HepG2 (cell line): ENCODE results near the gene RNF114. TPM values are rescaled to one million over a fixed set of nuclear protein-coding genes. Genes with fewer than 3 reads are reported as not detected.

Source experiments
- E2F2 ChIP-seq: sonication (generic); formaldehyde crosslinking; IDR thresholded peaks from 2 replicates; pipeline ENCODE4 v1.4.0; 2020; ENCODE audit warnings: missing genetic modification reagents, borderline replicate concordance
- GLI4 ChIP-seq: sonication (generic); formaldehyde crosslinking; IDR thresholded peaks from 2 replicates; pipeline ENCODE4 v1.5.1; 2020; ENCODE audit warnings: missing genetic modification reagents, mild to moderate bottlenecking, moderate library complexity, borderline replicate concordance
- KDM4B ChIP-seq: sonication (generic); formaldehyde crosslinking; IDR thresholded peaks from 2 replicates; pipeline ENCODE4 v1.4.0; 2020; ENCODE audit warnings: missing genetic modification reagents
- PRPF4 ChIP-seq: fragments of 200-400 bp; formaldehyde crosslinking; IDR thresholded peaks from 2 replicates; pipeline ENCODE4 v1.6.1; 2016; ENCODE audit warnings: low read length, low read depth; ENCODE audit not compliant: poor library complexity, severe bottlenecking
- RXRB ChIP-seq: IDR thresholded peaks from 2 replicates; pipeline ENCODE4 v1.6.1; 2016; ENCODE audit warnings: borderline replicate concordance, missing genetic modification reagents, missing compliant biosample characterization
- ZNF367 ChIP-seq: sonication (generic); formaldehyde crosslinking; IDR thresholded peaks from 2 replicates; pipeline ENCODE4 v1.4.0; 2020; ENCODE audit warnings: missing genetic modification reagents, borderline replicate concordance
- ZNF382 ChIP-seq: sonication (generic); formaldehyde crosslinking; IDR thresholded peaks from 2 replicates; pipeline ENCODE4 v1.5.0; 2020; ENCODE audit warnings: missing genetic modification reagents, mild to moderate bottlenecking, borderline replicate concordance
- ZNF598 ChIP-seq: sonication (generic); formaldehyde crosslinking; IDR thresholded peaks from 2 replicates; pipeline ENCODE4 v1.5.1; 2020; ENCODE audit warnings: mild to moderate bottlenecking, missing genetic modification reagents, borderline replicate concordance
- ZNF761 ChIP-seq: sonication (generic); formaldehyde crosslinking; conservative IDR thresholded peaks from 2 replicates; pipeline ENCODE4 v1.4.0; 2020; ENCODE audit warnings: mild to moderate bottlenecking, missing genetic modification reagents
- ZNF788 ChIP-seq: sonication (generic); formaldehyde crosslinking; IDR thresholded peaks from 2 replicates; pipeline ENCODE4 v1.5.0; 2020; ENCODE audit warnings: mild to moderate bottlenecking, missing genetic modification reagents, borderline replicate concordance
- ZXDC ChIP-seq: sonication (generic); formaldehyde crosslinking; IDR thresholded peaks from 2 replicates; pipeline ENCODE4 v1.5.0; 2020; ENCODE audit warnings: mild to moderate bottlenecking, missing genetic modification reagents
- ZZZ3 ChIP-seq: sonication (generic); formaldehyde crosslinking; IDR thresholded peaks from 2 replicates; pipeline ENCODE4 v1.4.0; 2020; ENCODE audit warnings: missing genetic modification reagents, mild to moderate bottlenecking, borderline replicate concordance
- polyA plus RNA-seq, 8 experiments: library from polyadenylated mRNA; depleted of rRNA in 3 of 8; stranded (reverse) in 7 of 8; unstranded in 1 of 8; fragments of >200 nt; fragmentation: Illumina TruSeq in 4 of 8; extraction: Trizol in 4 of 8; gene quantifications; 2 replicates each; pipeline versions ENCODE4 v1.2.1 to v1.2.3, GENCODE V29; 2011 to 2016; ENCODE audit warnings: low read depth in 4 of 8, missing spikeins in 1 of 8, mixed read lengths in 1 of 8; ENCODE audit not compliant: insufficient read depth in 1 of 8
- total RNA-seq, 5 experiments: library from RNA; depleted of rRNA; stranded (reverse); fragments of >200 nt; fragmentation: Illumina TruSeq; extraction: Trizol; gene quantifications; 2 replicates each; pipeline ENCODE4 v1.2.3, GENCODE V29; 2016; ENCODE audit warnings: low read depth in 1 of 5
- TF ChIP-seq, protein P1 (sequence below): sonication (generic); formaldehyde crosslinking; IDR thresholded peaks from 2 replicates; pipeline ENCODE4 v1.8.0; 2022; ENCODE audit warnings: missing genetic modification reagents, mild to moderate bottlenecking, moderate library complexity, borderline replicate concordance

The RNF114 gene
- total and polyA plus RNA-seq, 2 of the 13 experiments (the other 11 are each of a cell fraction or from before 2014, with no cell fraction given): 119 to 126 TPM

DNA sequence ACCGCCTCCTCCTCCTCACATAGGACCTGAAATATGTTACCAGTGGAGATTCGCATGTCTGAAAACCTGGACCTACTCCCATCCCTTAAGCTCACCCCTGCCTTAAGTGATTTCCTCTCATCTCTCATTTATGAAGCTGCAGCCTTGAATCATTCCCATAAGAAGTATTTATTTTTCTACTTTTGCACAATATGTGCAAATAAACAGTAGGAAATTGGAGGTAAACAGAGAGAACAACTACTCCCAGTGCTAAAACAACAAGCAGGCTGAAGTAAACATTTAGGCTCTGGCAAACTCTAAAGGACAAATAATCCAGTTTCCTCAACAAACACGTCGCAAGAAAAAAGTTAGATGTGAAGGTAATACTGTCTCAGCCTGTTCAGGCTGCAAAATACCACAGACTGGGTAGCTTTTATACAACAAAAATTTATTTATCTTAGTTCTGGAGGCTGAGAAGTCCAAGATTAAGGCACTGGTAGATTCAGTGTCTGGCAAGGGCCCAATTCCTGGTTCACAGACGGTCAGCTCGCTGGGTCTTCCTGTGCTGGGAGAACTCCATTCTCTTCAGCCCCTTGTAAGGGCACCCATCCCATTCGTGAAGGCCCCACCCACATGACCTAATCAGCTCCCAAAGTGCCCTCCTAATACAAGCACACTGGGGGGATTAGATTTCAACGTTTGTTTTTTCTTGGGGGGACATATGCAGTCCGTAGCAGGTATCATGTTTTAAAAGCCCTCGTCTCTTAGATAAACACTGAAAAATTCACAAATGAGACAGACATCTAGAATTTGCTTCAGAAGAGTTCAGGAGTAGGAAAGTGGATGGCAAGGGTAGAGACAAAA is 36.4 kb upstream of the RNF114 start (continued):
- TF ChIP-seq E2F2 (CRISPR knock-in tag) (no peak), ZZZ3 (no peak), ZNF382 (CRISPR knock-in tag) (no peak), KDM4B (CRISPR knock-in tag) (no peak), ZNF598 (CRISPR knock-in tag) (no peak), PRPF4 (no peak), GLI4 (no peak), RXRB (CRISPR knock-in tag) (0 out of 2 replicates have a peak, but pooled peaks have one; percentile 14), ZXDC (CRISPR knock-in tag) (no peak), ZNF788 (CRISPR knock-in tag) (no peak), ZNF761 (no peak), ZNF367 (CRISPR knock-in tag) (no peak)
- TF ChIP-seq, protein P1, sequence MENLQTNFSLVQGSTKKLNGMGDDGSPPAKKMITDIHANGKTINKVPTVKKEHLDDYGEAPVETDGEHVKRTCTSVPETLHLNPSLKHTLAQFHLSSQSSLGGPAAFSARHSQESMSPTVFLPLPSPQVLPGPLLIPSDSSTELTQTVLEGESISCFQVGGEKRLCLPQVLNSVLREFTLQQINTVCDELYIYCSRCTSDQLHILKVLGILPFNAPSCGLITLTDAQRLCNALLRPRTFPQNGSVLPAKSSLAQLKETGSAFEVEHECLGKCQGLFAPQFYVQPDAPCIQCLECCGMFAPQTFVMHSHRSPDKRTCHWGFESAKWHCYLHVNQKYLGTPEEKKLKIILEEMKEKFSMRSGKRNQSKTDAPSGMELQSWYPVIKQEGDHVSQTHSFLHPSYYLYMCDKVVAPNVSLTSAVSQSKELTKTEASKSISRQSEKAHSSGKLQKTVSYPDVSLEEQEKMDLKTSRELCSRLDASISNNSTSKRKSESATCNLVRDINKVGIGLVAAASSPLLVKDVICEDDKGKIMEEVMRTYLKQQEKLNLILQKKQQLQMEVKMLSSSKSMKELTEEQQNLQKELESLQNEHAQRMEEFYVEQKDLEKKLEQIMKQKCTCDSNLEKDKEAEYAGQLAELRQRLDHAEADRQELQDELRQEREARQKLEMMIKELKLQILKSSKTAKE (CRISPR knock-in tag): no peak
